A549 (cell line): ENCODE measurements around the gene ZNF730. TPM values are rescaled to one million over a fixed set of nuclear protein-coding genes. Genes with fewer than 3 reads are reported as not detected.

Experiments used
- ATAC-seq, 2 experiments: fragments of 200-7000 bp in 1 of 2; fragments of >200 bp in 1 of 2; cut with Nextera tagmentation in 1 of 2; cut with Tn5 transposase in 1 of 2; 3 replicates each; pipeline versions ENCODE4 v1.8.0 to v1.9.1; 2018 to 2020; ENCODE audit warnings: mild to moderate bottlenecking in 1 of 2, moderate library complexity in 1 of 2
- CTCF ChIA-PET: fragments of 300-600 bp; sonication (Branson Sonifier 250); formaldehyde crosslinking; extraction: SDS; loops from one replicate; lab custom pipeline; 2021; ENCODE audit warnings: antibody characterized with exemption, inconsistent platforms; lab: Yijun Ruan, JAX
- POLR2A ChIA-PET: fragments of 350-600 bp; formaldehyde crosslinking; extraction: SDS; loops from one replicate; lab custom pipeline; 2021; ENCODE audit warnings: antibody characterized with exemption, inconsistent platforms; lab: Yijun Ruan, JAX
- DNase-seq, 2 experiments: peaks; one replicate each; pipeline versions ENCODE4 v3.0.0 to v3.0.0-alpha.2; 2011 to 2016; ENCODE audit warnings: low read depth in 1 of 2, low spot score in 1 of 2
- FAIRE-seq: peaks from 2 replicates; lab custom pipeline; 2011; peaks lifted over from hg19 to GRCh38; lab: Jason Lieb, UNC
- H3K27ac ChIP-seq, 2 experiments: fragments of >200 bp; sonication (Bioruptor Twin); formaldehyde crosslinking; 3 replicates each; pipeline ENCODE4 v1.5.1; 2016 to 2017
- H3K4me1 ChIP-seq: fragments of >200 bp; sonication (Bioruptor Twin); formaldehyde crosslinking; 3 replicates; pipeline ENCODE4 v1.6.1; 2016
- H3K4me2 ChIP-seq: fragments of >200 bp; sonication (Bioruptor Twin); formaldehyde crosslinking; 3 replicates; pipeline ENCODE4 v1.6.1; 2016
- H3K4me3 ChIP-seq: fragments of >200 bp; sonication (Bioruptor Twin); formaldehyde crosslinking; 3 replicates; pipeline ENCODE4 v1.5.1; 2016
- H3K9me3 ChIP-seq: fragments of >200 bp; sonication (Bioruptor Twin); formaldehyde crosslinking; 3 replicates; pipeline ENCODE4 v1.6.1; 2016
- BCL3 ChIP-seq: fragments of >200 bp; sonication (Bioruptor Twin); formaldehyde crosslinking; IDR thresholded peaks from 3 replicates; pipeline ENCODE4 v1.6.1; 2016
- BHLHE40 ChIP-seq: IDR thresholded peaks from 2 replicates; pipeline ENCODE4 v1.6.1; 2012; ENCODE audit warnings: low read depth, low read length, inconsistent platforms
- CBX2 ChIP-seq: fragments of 200-600 bp; sonication (generic); IDR thresholded peaks from 2 replicates; pipeline ENCODE4 v1.6.1; 2016; ENCODE audit warnings: low read depth, mild to moderate bottlenecking, borderline replicate concordance
- CHD2 ChIP-seq: fragments of 150-350 bp; IDR thresholded peaks from 2 replicates; pipeline ENCODE4 v1.6.1; 2014; ENCODE audit warnings: low read length; ENCODE audit not compliant: partially characterized antibody
- EHF ChIP-seq: fragments of 250-450 bp; sonication (Bioruptor Pico); IDR thresholded peaks from 2 replicates; pipeline ENCODE4 v1.5.0; 2020; ENCODE audit warnings: mild to moderate bottlenecking
- ELK1 ChIP-seq: fragments of 150-350 bp; IDR thresholded peaks from 2 replicates; pipeline ENCODE4 v1.6.1; 2014; ENCODE audit warnings: low read depth, mild to moderate bottlenecking, low read length
- EP300 ChIP-seq, 2 experiments: fragments of >200 bp; sonication (Bioruptor Twin); formaldehyde crosslinking; IDR thresholded peaks; 2 replicates in 1 of 2; 3 replicates in 1 of 2; pipeline ENCODE4 v1.6.1; 2016 to 2017
- ESRRA ChIP-seq: fragments of 150-350 bp; IDR thresholded peaks from 2 replicates; pipeline ENCODE4 v1.6.1; 2014; ENCODE audit warnings: mild to moderate bottlenecking, low read length, borderline replicate concordance
- FOSL2 ChIP-seq, 2 experiments: fragments of 450-650 bp in 1 of 2; fragments of >200 bp in 1 of 2; sonication (Bioruptor Twin) in 1 of 2; formaldehyde crosslinking; IDR thresholded peaks; 2 replicates each; pipeline versions ENCODE4 v1.5.0 to v1.6.1; 2016 to 2020; ENCODE audit warnings: mild to moderate bottlenecking in 1 of 2, moderate library complexity in 1 of 2
- GATA3 ChIP-seq: IDR thresholded peaks from 2 replicates; pipeline ENCODE4 v1.6.1; 2012; ENCODE audit warnings: borderline replicate concordance
- HES2 ChIP-seq: fragments of >200 bp; sonication (Bioruptor Twin); formaldehyde crosslinking; IDR thresholded peaks from 2 replicates; pipeline ENCODE4 v1.6.1; 2016
- HOXA7 ChIP-seq: fragments of 250-450 bp; sonication (Bioruptor Pico); IDR thresholded peaks from 2 replicates; pipeline ENCODE4 v1.5.0; 2020; ENCODE audit warnings: mild to moderate bottlenecking, moderate library complexity
- HOXB5 ChIP-seq: fragments of 250-450 bp; sonication (Bioruptor Pico); IDR thresholded peaks from 2 replicates; pipeline ENCODE4 v1.5.0; 2020; ENCODE audit warnings: mild to moderate bottlenecking, moderate library complexity
- JUNB ChIP-seq: fragments of >200 bp; sonication (Bioruptor Twin); formaldehyde crosslinking; IDR thresholded peaks from 2 replicates; pipeline ENCODE4 v1.6.1; 2016
- KDM1A ChIP-seq: fragments of 200-600 bp; sonication (generic); IDR thresholded peaks from 2 replicates; pipeline ENCODE4 v1.6.1; 2016; ENCODE audit warnings: low read depth, mild to moderate bottlenecking
- KDM5A ChIP-seq: fragments of 200-600 bp; sonication (generic); IDR thresholded peaks from 2 replicates; pipeline ENCODE4 v1.6.1; 2016; ENCODE audit warnings: antibody characterized with exemption, mild to moderate bottlenecking
- MAFK ChIP-seq: fragments of 450-650 bp; IDR thresholded peaks from 2 replicates; pipeline ENCODE4 v1.6.1; 2014; ENCODE audit not compliant: partially characterized antibody
- MAX ChIP-seq: IDR thresholded peaks from 2 replicates; pipeline ENCODE4 v1.6.1; 2012
- PHF8 ChIP-seq: fragments of 200-600 bp; sonication (generic); IDR thresholded peaks from 2 replicates; pipeline ENCODE4 v1.6.1; 2016; ENCODE audit warnings: low read depth, mild to moderate bottlenecking, antibody characterized with exemption, moderate library complexity, borderline replicate concordance
- POLR2A ChIP-seq: IDR thresholded peaks from 2 replicates; pipeline ENCODE4 v1.6.1; 2012; ENCODE audit warnings: mild to moderate bottlenecking, low read length
- RARB ChIP-seq: fragments of 250-450 bp; sonication (Bioruptor Pico); IDR thresholded peaks from 2 replicates; pipeline ENCODE4 v1.8.0; 2021; ENCODE audit warnings: mild to moderate bottlenecking, moderate library complexity
- REST ChIP-seq: fragments of 200-600 bp; sonication (generic); IDR thresholded peaks from 2 replicates; pipeline ENCODE4 v1.6.1; 2016; ENCODE audit warnings: antibody characterized with exemption, mild to moderate bottlenecking, moderate library complexity
- WGBS: methylation state at CpG from one replicate; pipeline ENCODE4 v1.1.6; 2017; ENCODE audit errors: missing lambda C conversion rate; 5-methylcytosine and 5-hydroxymethylcytosine counted together
- polyA minus RNA-seq: library from RNA; depleted of rRNA, polyadenylated mRNA; stranded (reverse); fragments of >200 nt; gene quantifications from 2 replicates; pipeline ENCODE4 v1.2.3, GENCODE V29; 2011; rRNA and poly(A)+ RNA removed
- polyA plus RNA-seq, 4 experiments: library from polyadenylated mRNA; depleted of rRNA in 3 of 4; stranded (reverse); fragments of >200 nt; fragmentation: RNase III in 1 of 4; extraction: RNeasy Plus Mini Kit Qiagen cat#74134 plus additional on column Dnase treatment in 1 of 4; gene quantifications; 2 replicates in 3 of 4; 3 replicates in 1 of 4; pipeline ENCODE4 v1.2.3, GENCODE V29; 2011 to 2017

Gene ZNF730
- polyA plus RNA-seq (2011; rRNA removed) (not detected in 2 replicates), polyA plus RNA-seq (2017; fragmentation: RNase III; extraction: RNeasy Plus Mini Kit Qiagen cat#74134 plus additional on column Dnase treatment) (not detected in 3 replicates), polyA minus RNA-seq (not detected in 2 replicates)
- not detected in 2 replicates for polyA plus RNA-seq (2012; cell fraction: cytosol; rRNA removed)
- polyA plus RNA-seq (2012; cell fraction: nucleus; rRNA removed), result not detected in 2 replicates

GRCh38 chr19:23116802-23117571 is at the start of gene ZNF730:
Gene ZNF730 (plus strand): TSS chr19:23117025. CDS start chr19:23117174, 149 bp downstream.
- ATAC-seq, result no peak
- no peak for DNase-seq
- no peaks in the 10 kb centered on the region for H3K4me1 ChIP-seq
- no peak for TF ChIP-seq MAX
- TF ChIP-seq ELK1, result no peak
- TF ChIP-seq EHF (CRISPR knock-in tag), result no peak
- TF ChIP-seq FOSL2 (IDR thresholded peaks at IDR 0.05), result no peak
- TF ChIP-seq FOSL2 (CRISPR knock-in tag; IDR thresholded peaks at IDR 0.05), result no peak
- no peak for TF ChIP-seq GATA3
- no peak for TF ChIP-seq JUNB
- no peak for TF ChIP-seq KDM1A
- TF ChIP-seq, all 56 proteins: peak for 0
- H3K9me3 ChIP-seq, result peaks cover 36% of the 10 kb centered on the region
- ChIA-PET CTCF (no interaction called here), POLR2A (no interaction called here)
- no peak within 1 kb of the TSS for H3K27ac ChIP-seq
- FAIRE-seq, result no peak
- WGBS, result 11% methylated on average over 37 of the region's 44 CpGs
- no peak within 1 kb of the TSS for H3K4me3 ChIP-seq
- no peak within 1 kb of the TSS for H3K4me2 ChIP-seq

- Histone ChIP-seq H3K9me3 (peaks cover 60% of the 10 kb centered on the region; the same call in 2 of the 3 replicates), H3K4me3 (no peak overlapping the region), H3K27ac (no peak overlapping the region), H3K4me2 (no peak overlapping the region), H3K4me1 (no peaks in the 10 kb centered on the region)
- WGBS, result 56% methylated on average over 27 of the region's 43 CpGs
- ATAC-seq (no peak), FAIRE-seq (no peak), DNase-seq (peak in 1 of 2 experiments; percentile 20)
- TF ChIP-seq CHD2, result no peak
- TF ChIP-seq KDM1A, result no peak
- TF ChIP-seq HOXA7 (CRISPR knock-in tag), result no peak
- no peak for TF ChIP-seq BHLHE40
- no peak for TF ChIP-seq MAX
- TF ChIP-seq CBX2, result no peak
- no peak for TF ChIP-seq MAFK
- no peak for TF ChIP-seq PHF8
- TF ChIP-seq RARB (CRISPR knock-in tag), result no peak
- no peak for TF ChIP-seq POLR2A
- no peak for TF ChIP-seq REST
- no peak for TF ChIP-seq HOXB5 (CRISPR knock-in tag)
- no peak for TF ChIP-seq HES2
- TF ChIP-seq EP300 (IDR thresholded peaks at IDR 0.05), result no peak
- no peak for TF ChIP-seq BCL3
- TF ChIP-seq KDM5A, result no peak
- TF ChIP-seq ESRRA, result no peak
- no peak for TF ChIP-seq EHF (CRISPR knock-in tag)
- ChIA-PET POLR2A (interaction anchor here (0.6 kb wide), 1 partner anchor 625 kb away, joined by 3 read pairs; no protein-coding TSS in a partner anchor), CTCF (no interaction called here)
Observed at GRCh38 chr19:23070353-23071146, 46.3 kb upstream of the ZNF730 start.
